Lung (tissue), 12 donors: Measurements from ENCODE around the gene WFS1. TPM values are rescaled to one million over a fixed set of nuclear protein-coding genes. Genes with fewer than 3 reads are reported as not detected.

Experiments
- ATAC-seq: fragments of 200-7000 bp; cut with Tn5 transposase; one replicate; pipeline ENCODE4 v1.9.1; 2020; ENCODE audit warnings: moderate number of reproducible peaks; ENCODE audit not compliant: insufficient read depth, low FRiP score
- DNase-seq, 3 donors: peaks; one replicate each; pipeline ENCODE4 v3.0.0-alpha.2; 2013 to 2017
- H3K27ac ChIP-seq, 2 donors: one replicate each; pipeline ENCODE4 v1.5.1; 2013; ENCODE audit warnings: mild to moderate bottlenecking in 2 of 2, moderate library complexity in 2 of 2, control low read depth in 1 of 2, inconsistent platforms in 1 of 2, low read depth in 1 of 2, low read length in 1 of 2
- H3K27me3 ChIP-seq, 3 donors: one replicate each; pipeline ENCODE4 v1.5.1; 2013; ENCODE audit warnings: low read length in 2 of 3; ENCODE audit not compliant: control insufficient read depth in 3 of 3, insufficient read depth in 3 of 3
- H3K36me3 ChIP-seq, 4 donors: one replicate each; pipeline ENCODE4 v1.5.1; 2013; ENCODE audit warnings: low read length in 4 of 4, mild to moderate bottlenecking in 1 of 4, moderate library complexity in 1 of 4; ENCODE audit not compliant: control insufficient read depth in 4 of 4, insufficient read depth in 4 of 4
- H3K4me1 ChIP-seq, 5 donors: one replicate each; pipeline ENCODE4 v1.5.1; 2013; ENCODE audit warnings: low read length in 5 of 5, mild to moderate bottlenecking in 2 of 5, moderate library complexity in 1 of 5; ENCODE audit not compliant: control insufficient read depth in 5 of 5, insufficient read depth in 5 of 5
- H3K4me3 ChIP-seq: one replicate; pipeline ENCODE4 v1.5.1; 2013; ENCODE audit warnings: mild to moderate bottlenecking, control low read depth, moderate library complexity
- H3K9ac ChIP-seq, 2 donors: one replicate each; pipeline ENCODE4 v1.5.1; 2013; ENCODE audit warnings: low read length in 2 of 2, control low read depth in 1 of 2; ENCODE audit not compliant: insufficient read depth in 1 of 2
- H3K9me3 ChIP-seq, 4 donors: one replicate each; pipeline ENCODE4 v1.5.1; 2013; ENCODE audit warnings: low read length in 3 of 4, mild to moderate bottlenecking in 1 of 4, moderate library complexity in 1 of 4; ENCODE audit not compliant: control insufficient read depth in 4 of 4, insufficient read depth in 3 of 4
- WGBS, 2 donors: extraction: QIAGEN DNeasy Blood & Tissue Kit; methylation state at CpG; one replicate each; pipeline ENCODE4 v1.1.7; 2013; 5-methylcytosine and 5-hydroxymethylcytosine counted together
- polyA plus RNA-seq, 2 donors: library from polyadenylated mRNA; stranded (reverse); fragments of 200-250 nt; gene quantifications; one replicate each; pipeline ENCODE4 v1.2.1, GENCODE V29; 2013
- total RNA-seq, 2 donors: library from RNA; depleted of rRNA in 1 of 2; stranded (reverse); fragments of >200 nt in 1 of 2; gene quantifications; one replicate each; pipeline ENCODE4 v1.2.1, GENCODE V29; 2014 to 2021
- TF ChIP-seq, protein P1 (sequence below): IDR thresholded peaks from 2 replicates; pipeline ENCODE4 v1.5.1; 2012; ENCODE audit warnings: mild to moderate bottlenecking; ENCODE audit errors: control extremely low read depth, extremely low read depth
- donor health status: control.
- donor health status: control.
- donor health status: Bipolar disorder and iron deficiency.
- donor health status: healthy.
- donor health status: DM: yes; HTN: yes; CAD: no.

The WFS1 gene
- total and polyA plus RNA-seq, 4 donors, result 26.5 to 76.0 (median 30.2) TPM

DNA sequence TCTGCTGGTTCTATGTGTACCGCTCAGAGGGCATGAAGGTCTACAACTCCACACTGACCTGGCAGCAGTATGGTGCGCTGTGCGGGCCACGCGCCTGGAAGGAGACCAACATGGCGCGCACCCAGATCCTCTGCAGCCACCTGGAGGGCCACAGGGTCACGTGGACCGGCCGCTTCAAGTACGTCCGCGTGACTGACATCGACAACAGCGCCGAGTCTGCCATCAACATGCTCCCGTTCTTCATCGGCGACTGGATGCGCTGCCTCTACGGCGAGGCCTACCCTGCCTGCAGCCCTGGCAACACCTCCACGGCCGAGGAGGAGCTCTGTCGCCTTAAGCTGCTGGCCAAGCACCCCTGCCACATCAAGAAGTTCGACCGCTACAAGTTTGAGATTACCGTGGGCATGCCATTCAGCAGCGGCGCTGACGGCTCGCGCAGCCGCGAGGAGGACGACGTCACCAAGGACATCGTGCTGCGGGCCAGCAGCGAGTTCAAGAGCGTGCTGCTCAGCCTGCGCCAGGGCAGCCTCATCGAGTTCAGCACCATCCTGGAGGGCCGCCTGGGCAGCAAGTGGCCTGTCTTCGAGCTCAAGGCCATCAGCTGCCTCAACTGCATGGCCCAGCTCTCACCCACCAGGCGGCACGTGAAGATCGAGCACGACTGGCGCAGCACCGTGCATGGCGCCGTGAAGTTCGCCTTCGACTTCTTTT lies 32.2 kb downstream of the WFS1 start:
- TF ChIP-seq, protein P1, sequence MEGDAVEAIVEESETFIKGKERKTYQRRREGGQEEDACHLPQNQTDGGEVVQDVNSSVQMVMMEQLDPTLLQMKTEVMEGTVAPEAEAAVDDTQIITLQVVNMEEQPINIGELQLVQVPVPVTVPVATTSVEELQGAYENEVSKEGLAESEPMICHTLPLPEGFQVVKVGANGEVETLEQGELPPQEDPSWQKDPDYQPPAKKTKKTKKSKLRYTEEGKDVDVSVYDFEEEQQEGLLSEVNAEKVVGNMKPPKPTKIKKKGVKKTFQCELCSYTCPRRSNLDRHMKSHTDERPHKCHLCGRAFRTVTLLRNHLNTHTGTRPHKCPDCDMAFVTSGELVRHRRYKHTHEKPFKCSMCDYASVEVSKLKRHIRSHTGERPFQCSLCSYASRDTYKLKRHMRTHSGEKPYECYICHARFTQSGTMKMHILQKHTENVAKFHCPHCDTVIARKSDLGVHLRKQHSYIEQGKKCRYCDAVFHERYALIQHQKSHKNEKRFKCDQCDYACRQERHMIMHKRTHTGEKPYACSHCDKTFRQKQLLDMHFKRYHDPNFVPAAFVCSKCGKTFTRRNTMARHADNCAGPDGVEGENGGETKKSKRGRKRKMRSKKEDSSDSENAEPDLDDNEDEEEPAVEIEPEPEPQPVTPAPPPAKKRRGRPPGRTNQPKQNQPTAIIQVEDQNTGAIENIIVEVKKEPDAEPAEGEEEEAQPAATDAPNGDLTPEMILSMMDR, result no peak
- no peaks in the 10 kb centered on the region for H3K27me3 ChIP-seq
- ATAC-seq, result no peak
- peaks cover 0 to 11% (median 0%) of the 10 kb centered on the region in 4 donors for H3K9me3 ChIP-seq
- H3K9ac ChIP-seq, result no peak overlapping the region
- no peak overlapping the region for H3K27ac ChIP-seq
- H3K36me3 ChIP-seq, result peaks cover 0 to 39% (median 18%) of the 10 kb centered on the region in 4 donors
- WGBS, 2 donors, result 97 to 98% methylated on average over 55 of the region's 55 CpGs
- H3K4me3 ChIP-seq, result no peak overlapping the region
- no peaks in the 10 kb centered on the region for H3K4me1 ChIP-seq
- DNase-seq, result no peak

DNA sequence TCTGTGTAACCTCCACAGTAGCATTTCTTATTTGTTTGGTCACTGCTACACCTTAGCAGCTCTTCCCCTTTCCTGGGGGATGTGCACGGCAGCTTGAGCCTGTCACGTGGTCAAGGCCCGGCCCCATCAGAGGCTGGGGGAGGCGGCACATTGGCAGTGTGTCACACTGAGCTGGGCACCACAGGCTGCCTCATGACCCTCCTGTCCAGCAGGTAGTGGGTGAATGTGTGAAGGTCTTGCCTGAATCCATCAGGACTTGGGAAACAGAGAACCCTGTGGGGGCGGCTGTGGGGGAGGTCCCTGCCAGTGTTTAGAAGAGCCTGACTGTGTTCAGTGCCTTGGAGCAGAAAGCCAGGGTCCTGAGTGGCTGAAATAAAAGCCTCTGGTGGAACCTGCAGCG lies 33.2 kb downstream of the WFS1 start:
- Histone ChIP-seq H3K9me3 (peaks cover 0 to 11% (median 0%) of the 10 kb centered on the region in 4 donors), H3K9ac (no peak overlapping the region), H3K4me1 (no peaks in the 10 kb centered on the region), H3K4me3 (no peak overlapping the region), H3K27me3 (no peaks in the 10 kb centered on the region), H3K27ac (no peak overlapping the region), H3K36me3 (peaks cover 0 to 39% (median 18%) of the 10 kb centered on the region in 4 donors)
- TF ChIP-seq, protein P1, result no peak
- ATAC-seq (no peak), DNase-seq (no peak)
- WGBS, 2 donors, result 89 to 90% methylated on average over 6 of the region's 6 CpGs

DNA sequence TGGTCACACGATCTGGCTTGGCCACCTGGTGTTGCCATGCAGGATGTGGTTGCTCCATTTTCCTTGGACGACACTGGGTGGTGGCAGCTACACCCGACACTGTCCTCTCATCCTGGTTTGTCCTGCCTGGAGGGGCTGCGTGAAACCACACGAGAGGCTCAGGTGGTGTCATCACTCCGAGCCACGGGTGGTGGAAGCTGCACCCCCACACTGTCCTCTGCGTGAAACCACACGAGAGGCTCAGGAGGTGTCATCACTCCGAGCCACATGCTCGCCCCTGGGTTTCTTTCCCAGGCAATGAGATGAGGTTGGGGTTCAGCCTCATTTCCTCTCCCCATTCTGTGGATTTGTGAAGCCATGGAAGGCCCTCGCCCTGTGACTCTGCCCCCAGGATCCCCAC lies 34.3 kb downstream of the WFS1 start:
- H3K9me3 ChIP-seq, result peaks cover 0 to 11% (median 0%) of the 10 kb centered on the region in 4 donors
- H3K27me3 ChIP-seq, result peaks cover 0 to 2% (median 0%) of the 10 kb centered on the region in 3 donors
- peaks cover 0 to 2% (median 0%) of the 10 kb centered on the region in 5 donors for H3K4me1 ChIP-seq
- ATAC-seq (no peak), DNase-seq (no peak)
- 88 to 91% methylated on average over 12 of the region's 12 CpGs for WGBS, 2 donors
- no peak overlapping the region for H3K4me3 ChIP-seq
- no peak overlapping the region for H3K27ac ChIP-seq
- H3K9ac ChIP-seq, result no peak overlapping the region
- TF ChIP-seq, protein P1, result no peak
- peaks cover 0 to 37% (median 18%) of the 10 kb centered on the region in 4 donors for H3K36me3 ChIP-seq
